AG20443 (cell line): ENCODE results near the gene ZMYND10.

Experiments
- DNase-seq: peaks from one replicate; pipeline ENCODE4 v3.0.0; 2012; ENCODE audit warnings: low spot score, mixed read lengths

Gene ZMYND10

GRCh38 chr3:50370594-50370993 lies 25.1 kb upstream of the ZMYND10 start:
- DNase-seq, result no peak

- no peak for DNase-seq
Measured at GRCh38 chr3:50369012-50369670, 23.6 kb upstream of the ZMYND10 start.

- DNase-seq, result no peak
Measured at GRCh38 chr3:50365842-50366220, 20.3 kb upstream of the ZMYND10 start.

GRCh38 chr3:50365080-50365841 lies 19.7 kb upstream of the ZMYND10 start:
- DNase-seq, result peak; percentile 97

GRCh38 chr3:50364573-50365079 lies 19.1 kb upstream of the ZMYND10 start:
- DNase-seq, result no peak

- DNase-seq, result no peak
Measured at GRCh38 chr3:50359760-50360110, 14.2 kb upstream of the ZMYND10 start.

GRCh38 chr3:50358911-50359759 lies 13.6 kb upstream of the ZMYND10 start, which contains the start of gene TMEM115:
TSS of gene TMEM115 (minus strand) at chr3:50359521. CDS start at chr3:50359063, 458 bp downstream.
- peak; percentile 99 for DNase-seq

- no peak for DNase-seq
Measured at GRCh38 chr3:50358355-50358910, 12.9 kb upstream of the ZMYND10 start.

- DNase-seq, result no peak
Measured at GRCh38 chr3:50357481-50357880, 11.9 kb upstream of the ZMYND10 start.

- peak; percentile 48 for DNase-seq
Measured at GRCh38 chr3:50356553-50356952, 11.0 kb upstream of the ZMYND10 start.

GRCh38 chr3:50355829-50356552 lies 10.5 kb upstream of the ZMYND10 start:
- DNase-seq, result no peak

- no peak for DNase-seq
Measured at GRCh38 chr3:50354850-50355249, 9.3 kb upstream of the ZMYND10 start.

- no peak for DNase-seq
Measured at GRCh38 chr3:50354186-50354764, 8.7 kb upstream of the ZMYND10 start.

- DNase-seq, result no peak
Measured at GRCh38 chr3:50353245-50354004, 7.9 kb upstream of the ZMYND10 start.

- DNase-seq, result no peak
Measured at GRCh38 chr3:50352781-50353180, 7.2 kb upstream of the ZMYND10 start.

GRCh38 chr3:50351323-50351697 lies 5.8 kb upstream of the ZMYND10 start:
- DNase-seq, result no peak

- DNase-seq, result peak; percentile 97
Measured at GRCh38 chr3:50350527-50351322, 5.2 kb upstream of the ZMYND10 start, which contains the start of the genes CYB561D2 and NPRL2. TSS of gene CYB561D2 (plus strand) at chr3:50350862. CDS start at chr3:50351434, 572 bp downstream. TSS of gene NPRL2 (minus strand) at chr3:50350775. CDS start at chr3:50350652, 123 bp downstream.

GRCh38 chr3:50350213-50350526 lies 4.6 kb upstream of the ZMYND10 start:
- no peak for DNase-seq

GRCh38 chr3:50347187-50347813 lies 1.8 kb upstream of the ZMYND10 start:
- DNase-seq, result peak; percentile 68
